ENCODE measurements around the gene KIF5C. TPM values are rescaled to one million over a fixed set of nuclear protein-coding genes. Genes with fewer than 3 reads are reported as not detected.

KIF5C gene
- total RNA-seq, 1 experiment from 2014 or later = 0.21 TPM

- Mint-ChIP-seq H3K27ac (ENCODE audit: low read depth, unreplicated experiment) (no peak overlapping the region), H3K4me3 (ENCODE audit: unreplicated experiment) (no peak overlapping the region), H3K27me3 (ENCODE audit: insufficient read depth, unreplicated experiment) (peaks cover 11% of the 10 kb centered on the region), H3K9me3 (ENCODE audit: unreplicated experiment) (no peaks in the 10 kb centered on the region), H3K4me1 (ENCODE audit: insufficient read depth, unreplicated experiment) (peaks cover 5% of the 10 kb centered on the region), H3K36me3 (ENCODE audit: insufficient read depth, unreplicated experiment) (no peaks in the 10 kb centered on the region)
- DNase-seq (ENCODE audit: unreplicated experiment) = no peak
- TF ChIP-seq CTCF (IDR thresholded peaks at IDR 0.05; ENCODE audit: unreplicated experiment) = no peak
- CTCF ChIA-PET = interaction anchor here (0.7 to 0.8 kb wide), 2 partner anchors 13 to 292 kb away, joined by 3 read pairs; no protein-coding TSS in a partner anchor
- intact Hi-C loops (cut with micrococcal nuclease) = no loop called here
- POLR2A ChIA-PET = no interaction called here
- no TSS peak for BruUV-seq (replicated peaks)
Measured at GRCh38 chr2:149021271-149021719, 146.3 kb downstream of the KIF5C start.

- H3K27ac Mint-ChIP-seq (ENCODE audit: low read depth, unreplicated experiment) = no peak overlapping the region
- no TSS peak for BruUV-seq (replicated peaks)
- H3K4me1 Mint-ChIP-seq (ENCODE audit: insufficient read depth, unreplicated experiment) = peaks cover 5% of the 10 kb centered on the region
- H3K9me3 Mint-ChIP-seq (ENCODE audit: unreplicated experiment) = no peaks in the 10 kb centered on the region
- ChIA-PET POLR2A (interaction anchor here (1.1 kb wide), 1 partner anchor 517 kb away, joined by 3 read pairs; no protein-coding TSS in a partner anchor), CTCF (interaction anchor here (0.7 to 1.2 kb wide), 3 partner anchors 10 to 539 kb away, joined by 3 to 6 read pairs (median 3); no protein-coding TSS in a partner anchor)
- H3K27me3 Mint-ChIP-seq (ENCODE audit: insufficient read depth, unreplicated experiment) = peaks cover 7% of the 10 kb centered on the region
- H3K4me3 Mint-ChIP-seq (ENCODE audit: unreplicated experiment) = no peak overlapping the region
- H3K36me3 Mint-ChIP-seq (ENCODE audit: insufficient read depth, unreplicated experiment) = no peaks in the 10 kb centered on the region
- intact Hi-C loops (cut with micrococcal nuclease) = no loop called here
- DNase-seq (ENCODE audit: unreplicated experiment) = no peak
- TF ChIP-seq CTCF (IDR thresholded peaks at IDR 0.05; ENCODE audit: unreplicated experiment) = no peak
Measured at GRCh38 chr2:149021761-149022160, 146.7 kb downstream of the KIF5C start.

DNA sequence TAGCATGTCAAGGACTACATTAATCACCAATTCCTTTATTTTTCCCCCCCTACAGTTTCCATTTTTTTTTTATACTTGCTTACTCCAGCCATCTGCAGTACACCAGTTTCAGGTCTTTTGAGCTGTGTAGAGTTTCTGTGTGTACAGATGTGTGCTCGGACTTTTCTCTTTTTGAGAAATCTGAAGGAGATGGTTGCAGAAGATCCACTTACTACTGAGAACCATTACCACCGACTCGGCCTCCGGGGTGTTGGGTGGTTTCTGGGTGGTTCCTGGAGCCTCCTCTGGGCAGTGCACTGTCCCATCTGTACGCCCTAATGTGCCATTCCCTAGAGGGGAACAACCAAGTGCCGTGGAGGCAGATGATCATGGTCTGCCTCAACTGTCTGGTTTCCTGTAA lies 148.1 kb downstream of the KIF5C start:
- intact Hi-C loops (cut with micrococcal nuclease) = no loop called here
- H3K27me3 Mint-ChIP-seq (ENCODE audit: insufficient read depth, unreplicated experiment) = no peaks in the 10 kb centered on the region
- no peak overlapping the region for H3K27ac Mint-ChIP-seq (ENCODE audit: low read depth, unreplicated experiment)
- H3K36me3 Mint-ChIP-seq (ENCODE audit: insufficient read depth, unreplicated experiment) = no peaks in the 10 kb centered on the region
- no TSS peak for BruUV-seq (replicated peaks)
- no peak for TF ChIP-seq CTCF (IDR thresholded peaks at IDR 0.05; ENCODE audit: unreplicated experiment)
- no peak for DNase-seq (ENCODE audit: unreplicated experiment)
- no peaks in the 10 kb centered on the region for H3K9me3 Mint-ChIP-seq (ENCODE audit: unreplicated experiment)
- no peak overlapping the region for H3K4me3 Mint-ChIP-seq (ENCODE audit: unreplicated experiment)
- peaks cover 11% of the 10 kb centered on the region for H3K4me1 Mint-ChIP-seq (ENCODE audit: insufficient read depth, unreplicated experiment)
- ChIA-PET CTCF (interaction anchor here (1.2 to 1.4 kb wide), 2 partner anchors 11 to 538 kb away, joined by 3 to 5 read pairs; no protein-coding TSS in a partner anchor), POLR2A (interaction anchor here (0.7 kb wide), 1 partner anchor 251 kb away, joined by 3 read pairs; no protein-coding TSS in a partner anchor)

GRCh38 chr2:149027590-149028250 lies 152.7 kb downstream of the KIF5C start:
- ChIA-PET CTCF (interaction anchor here (0.7 to 7.4 kb wide), 5 partner anchors 10 to 533 kb away, joined by 3 to 66 read pairs (median 5); no protein-coding TSS in a partner anchor), POLR2A (interaction anchor here (1.2 kb wide), 1 partner anchor 32 kb away, joined by 3 read pairs; no protein-coding TSS in a partner anchor)
- no peaks in the 10 kb centered on the region for H3K36me3 Mint-ChIP-seq (ENCODE audit: insufficient read depth, unreplicated experiment)
- no TSS peak for BruUV-seq (replicated peaks)
- no peak for TF ChIP-seq CTCF (IDR thresholded peaks at IDR 0.05; ENCODE audit: unreplicated experiment)
- H3K9me3 Mint-ChIP-seq (ENCODE audit: unreplicated experiment) = no peaks in the 10 kb centered on the region
- no peak overlapping the region for H3K27ac Mint-ChIP-seq (ENCODE audit: low read depth, unreplicated experiment)
- H3K4me1 Mint-ChIP-seq (ENCODE audit: insufficient read depth, unreplicated experiment) = peaks cover 15% of the 10 kb centered on the region
- DNase-seq (ENCODE audit: unreplicated experiment) = peak; percentile 76
- intact Hi-C loops (cut with micrococcal nuclease) = no loop called here
- no peaks in the 10 kb centered on the region for H3K27me3 Mint-ChIP-seq (ENCODE audit: insufficient read depth, unreplicated experiment)
- H3K4me3 Mint-ChIP-seq (ENCODE audit: unreplicated experiment) = peak overlapping the region; percentile 25

Data from MCF 10A (cell line).